SK-N-SH (cell line): ENCODE data around the gene LZTFL1. TPM values are rescaled to one million over a fixed set of nuclear protein-coding genes. Genes with fewer than 3 reads are reported as not detected.

ENCODE experiments used
- polyA plus RNA-seq, 3 experiments: library from polyadenylated mRNA; depleted of rRNA; stranded (reverse); fragments of >200 nt; gene quantifications; 2 replicates each; pipeline ENCODE4 v1.2.3, GENCODE V29; 2012

The LZTFL1 gene
- polyA plus RNA-seq, 1 of the 3 experiments (the other 2 are of a cell fraction), result 11.9 TPM

Other genes starting within 250 kb of the LZTFL1 start
- gene LIMD1, start 247.4 kb downstream of the LZTFL1 start, polyA plus RNA-seq (2012; rRNA removed), result 7.6 and 10.5 TPM in 2 replicates
- gene SACM1L, start 152.7 kb downstream of the LZTFL1 start, polyA plus RNA-seq (2012; rRNA removed), result 11.2 and 16.7 TPM in 2 replicates
- not detected in 2 replicates for gene SLC6A20, start 45.6 kb downstream of the LZTFL1 start, polyA plus RNA-seq (2012; rRNA removed)
- gene CCR9, start 44.4 kb upstream of the LZTFL1 start, polyA plus RNA-seq (2012; rRNA removed), result not detected in 2 replicates
- gene CXCR6, start 101.3 kb upstream of the LZTFL1 start, polyA plus RNA-seq (2012; rRNA removed), result not detected in 2 replicates
- 5.5 and 5.7 TPM in 2 replicates for gene FYCO1, start 153.7 kb upstream of the LZTFL1 start, polyA plus RNA-seq (2012; rRNA removed)
- not detected in 2 replicates for gene XCR1, start 185.4 kb upstream of the LZTFL1 start, polyA plus RNA-seq (2012; rRNA removed)